PC-9 (cell line): ENCODE data around the gene LRRC63. TPM values are rescaled to one million over a fixed set of nuclear protein-coding genes. Genes with fewer than 3 reads are reported as not detected.

ENCODE experiments used
- BruUV-seq: library from RNA; stranded (reverse); fragments of 400-500 nt; replicated peaks from 2 replicates; lab custom pipeline; 2021; lab: Mats Ljungman, UMichigan
- CTCF ChIA-PET: fragments of 300-600 bp; sonication (Branson Sonifier 250); formaldehyde crosslinking; loops from one replicate; lab custom pipeline; 2022; ENCODE audit warnings: antibody characterized with exemption; lab: Charles Lee
- POLR2A ChIA-PET: fragments of 300-600 bp; sonication (Branson Sonifier 250); formaldehyde crosslinking; loops from one replicate; lab custom pipeline; 2022; ENCODE audit warnings: antibody characterized with exemption; ENCODE audit not compliant: unreplicated experiment; lab: Charles Lee
- DNase-seq, 2 experiments: peaks; one replicate each; pipeline versions ENCODE4 v3.0.0 to v3.0.0-alpha.2; 2015 to 2022; ENCODE audit warnings: mixed read lengths in 1 of 2
- H2AFZ ChIP-seq: fragments of 200-600 bp; sonication (generic); 2 replicates; pipeline ENCODE4 v1.8.1; 2017; ENCODE audit warnings: antibody characterized with exemption
- H3F3A ChIP-seq: fragments of 200-600 bp; sonication (generic); 2 replicates; pipeline ENCODE4 v1.8.1; 2017; ENCODE audit warnings: antibody characterized with exemption, mild to moderate bottlenecking, low read depth; ENCODE audit not compliant: insufficient read depth
- H3K27ac ChIP-seq: fragments of 200-600 bp; sonication (generic); 2 replicates; pipeline ENCODE4 v1.6.1; 2016; ENCODE audit warnings: mixed run types
- H3K27me3 ChIP-seq: fragments of 200-600 bp; sonication (generic); 2 replicates; pipeline ENCODE4 v1.6.1; 2016; ENCODE audit warnings: low read depth, mixed run types; ENCODE audit not compliant: insufficient read depth
- H3K36me3 ChIP-seq: fragments of 200-600 bp; sonication (generic); 2 replicates; pipeline ENCODE4 v1.6.1; 2016; ENCODE audit warnings: low read depth, mixed run types
- H3K4me1 ChIP-seq: fragments of 200-600 bp; sonication (generic); replicated peaks from 2 replicates; pipeline ENCODE4 v1.6.1; 2016; ENCODE audit warnings: mixed run types; ENCODE audit not compliant: insufficient read depth
- H3K4me2 ChIP-seq: fragments of 200-600 bp; sonication (generic); 2 replicates; pipeline ENCODE4 v1.6.1; 2017; ENCODE audit warnings: mixed run types
- H3K4me3 ChIP-seq: fragments of 200-600 bp; sonication (generic); 2 replicates; pipeline ENCODE4 v1.6.1; 2016; ENCODE audit warnings: mixed run types
- H3K79me2 ChIP-seq: fragments of 200-600 bp; sonication (generic); 2 replicates; pipeline ENCODE4 v1.6.1; 2017; ENCODE audit warnings: low read depth, mixed run types
- H3K9me2 ChIP-seq: fragments of 200-600 bp; sonication (generic); 2 replicates; pipeline ENCODE4 v1.8.1; 2017; ENCODE audit warnings: mild to moderate bottlenecking; ENCODE audit not compliant: insufficient read depth
- H3K9me3 ChIP-seq: fragments of 200-600 bp; sonication (generic); 2 replicates; pipeline ENCODE4 v1.8.1; 2016; ENCODE audit warnings: low read depth; ENCODE audit not compliant: insufficient read depth
- H4K20me1 ChIP-seq: fragments of 200-600 bp; sonication (generic); 2 replicates; pipeline ENCODE4 v1.8.1; 2017; ENCODE audit not compliant: insufficient read depth
- CTCF ChIP-seq: fragments of 200-600 bp; sonication (generic); conservative IDR thresholded peaks from 2 replicates; pipeline ENCODE4 v1.6.1; 2017; ENCODE audit warnings: mixed run types, antibody characterized with exemption, mild to moderate bottlenecking, moderate library complexity
- EZH2 ChIP-seq: fragments of 200-600 bp; sonication (generic); IDR thresholded peaks from 2 replicates; pipeline ENCODE4 v1.8.0; 2017; ENCODE audit warnings: antibody characterized with exemption, low read depth
- intact Hi-C: fragments of 100-400 bp; cut with micrococcal nuclease; formaldehyde crosslinking; loops from one replicate; pipeline ENCODE4 v1.10.0; 2022; ENCODE audit not compliant: unreplicated experiment
- total RNA-seq: library from RNA; stranded (reverse); gene quantifications from 2 replicates; pipeline ENCODE4 v1.2.3, GENCODE V29; 2021

The LRRC63 gene
- total RNA-seq, 1 experiment from 2014 or later, result not detected

DNA sequence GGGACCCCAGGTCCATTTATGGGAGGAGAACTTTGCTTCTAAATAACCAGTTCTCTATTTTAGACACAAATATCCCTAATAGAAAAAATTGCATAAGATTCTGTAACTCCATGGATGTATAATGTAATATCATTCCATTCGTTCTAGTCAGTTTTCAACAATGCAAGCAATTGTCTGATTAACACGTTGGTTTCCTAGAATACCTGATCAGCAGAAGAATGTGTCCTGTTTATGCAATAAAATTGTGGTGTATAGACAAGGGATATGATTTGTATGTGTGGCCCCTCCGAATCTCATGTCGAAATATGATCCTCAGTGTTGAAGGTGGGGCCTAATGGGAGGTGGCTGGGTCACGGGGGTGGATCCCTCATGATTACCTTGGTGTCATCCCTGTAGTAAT is 113.2 kb downstream of the LRRC63 start:
- no peaks in the 10 kb centered on the region for H3K36me3 ChIP-seq
- H3K9me2 ChIP-seq, result no peaks in the 10 kb centered on the region
- peak in 1 of 2 experiments; percentile 36 for DNase-seq
- POLR2A ChIA-PET, result no interaction called here
- H4K20me1 ChIP-seq, result no peaks in the 10 kb centered on the region
- no peak overlapping the region for H3K4me2 ChIP-seq
- H3K27me3 ChIP-seq, result no peaks in the 10 kb centered on the region
- TF ChIP-seq CTCF, result no peak
- no peak for TF ChIP-seq EZH2
- CTCF ChIA-PET, result no interaction called here
- no peaks in the 10 kb centered on the region for H3F3A ChIP-seq
- H3K4me1 ChIP-seq, result no peaks in the 10 kb centered on the region
- H3K79me2 ChIP-seq, result no peaks in the 10 kb centered on the region
- no TSS peak for BruUV-seq
- H3K27ac ChIP-seq, result no peak overlapping the region
- H3K4me3 ChIP-seq, result no peak overlapping the region
- H3K9me3 ChIP-seq, result no peaks in the 10 kb centered on the region
- no peak overlapping the region for H2AFZ ChIP-seq
- intact Hi-C loops, result no loop called here

Other genes starting within 250 kb of the LRRC63 start
- 29.4 and 36.9 TPM in 2 replicates for gene ZC3H13, start 159.2 kb upstream of the LRRC63 start, total RNA-seq
- not detected in 2 replicates for gene CPB2, start 106.9 kb upstream of the LRRC63 start, total RNA-seq
- 131 and 197 TPM in 2 replicates for gene LCP1, start 29.8 kb upstream of the LRRC63 start, total RNA-seq
- gene RUBCNL, start 175.3 kb downstream of the LRRC63 start, total RNA-seq, result 0.37 TPM in 1 of 2 replicates, not detected in the other